ENCODE measurements around the gene VWF.

VWF gene

DNA sequence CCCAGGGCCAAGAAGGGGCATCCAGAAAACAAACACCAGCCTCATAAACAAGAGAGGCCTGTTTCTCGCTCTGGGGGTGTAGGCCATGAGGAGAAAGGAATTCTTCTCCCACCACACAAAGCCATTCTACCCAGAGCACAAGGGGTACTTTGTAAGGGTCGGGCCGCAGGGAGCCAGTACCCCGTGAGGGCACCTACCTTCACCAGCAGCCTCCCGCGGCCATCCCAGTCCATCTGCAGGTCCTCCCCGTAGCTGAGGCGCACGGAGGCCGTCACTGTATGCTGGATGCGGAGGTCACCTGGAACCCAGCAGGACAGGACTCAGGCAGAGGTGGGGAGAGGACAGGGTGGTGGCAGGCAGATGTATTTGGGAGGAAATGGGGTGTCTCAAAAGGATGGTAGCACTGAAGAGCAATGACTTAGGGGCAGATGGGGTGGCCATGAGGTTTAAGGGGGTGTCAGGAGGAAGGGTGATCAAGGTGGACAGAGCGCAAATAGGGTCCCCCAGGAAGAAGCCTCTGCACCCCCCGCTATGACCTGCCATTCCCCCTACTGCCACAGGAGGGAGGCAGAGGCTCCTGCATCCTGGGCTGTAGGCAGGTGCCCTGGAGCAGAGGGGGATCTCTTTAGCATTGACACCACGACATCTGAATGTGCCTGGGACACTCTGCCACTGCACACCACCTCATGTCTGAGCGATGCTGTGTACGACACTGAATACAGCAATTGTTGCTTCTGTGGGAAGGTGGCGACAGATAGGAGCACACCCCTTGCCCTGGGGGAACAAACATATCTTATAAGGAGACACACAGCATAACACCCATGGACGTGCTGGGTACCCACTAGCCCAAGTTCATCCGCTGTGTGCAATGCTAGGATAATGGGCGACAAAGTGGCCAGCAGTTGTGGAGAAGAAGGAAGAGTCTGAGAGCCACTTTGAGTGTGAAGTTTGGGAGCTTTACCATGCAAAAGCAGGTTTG, 61.4 kb downstream of the VWF start:
- TF ChIP-seq Cebpa-rat (IDR thresholded peaks at IDR 0.05) = no peak
- Histone ChIP-seq H3K4me1 (peaks cover 17 to 58% (median 29%) of the 10 kb centered on the region in 10 experiments), H3K36me3 (no peaks in the 10 kb centered on the region), H3K4me3 (no peak overlapping the region), H3K27me3 (peaks cover 0 to 5% (median 0%) of the 10 kb centered on the region in 11 experiments; a peak in 2 of 22 replicates), H3K9me3 (replicated peaks in 1 of 11) (no peaks in the 10 kb centered on the region), H4K20me1 (no peaks in the 10 kb centered on the region), H3K27ac (no peak overlapping the region), H3K9ac (peak overlapping the region in 4 of 11 experiments; percentile 2 to 33 (median 11); a peak in 4 of 22 replicates), H3K4me2 (peak overlapping the region in 2 of 11 experiments; percentile 27 to 54; a peak in 2 of 22 replicates)

DNA sequence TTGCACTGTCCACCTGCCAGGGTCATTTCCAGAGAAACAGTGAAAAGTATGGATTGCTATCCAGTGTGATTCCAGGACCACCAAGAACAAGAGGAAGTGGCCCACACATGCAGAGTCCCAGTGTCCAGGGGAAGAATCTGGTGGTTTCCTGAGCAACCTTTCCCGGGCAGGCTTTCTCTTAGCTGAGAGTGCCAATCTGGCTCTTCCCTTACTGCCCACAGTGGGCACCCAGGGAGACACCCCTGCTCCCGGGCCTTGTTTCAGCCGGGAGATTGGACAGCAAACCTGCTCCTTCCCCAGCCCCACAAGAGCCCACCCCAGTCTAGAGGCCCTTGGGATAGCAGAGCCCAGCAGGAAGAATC, 62.1 kb downstream of the VWF start:
- Histone ChIP-seq H3K36me3 (no peaks in the 10 kb centered on the region), H3K4me3 (no peak overlapping the region), H3K27ac (no peak overlapping the region), H3K27me3 (peaks cover 0 to 5% (median 0%) of the 10 kb centered on the region in 11 experiments; a peak in 2 of 22 replicates), H3K4me1 (peaks cover 17 to 51% (median 28%) of the 10 kb centered on the region in 10 experiments), H3K9ac (peak overlapping the region in 4 of 11 experiments; percentile 2 to 33 (median 11); a peak in 4 of 22 replicates), H4K20me1 (no peaks in the 10 kb centered on the region), H3K9me3 (replicated peaks in 1 of 11) (no peaks in the 10 kb centered on the region), H3K4me2 (peak overlapping the region in 2 of 11 experiments; percentile 27 to 54; a peak in 2 of 22 replicates)
- TF ChIP-seq Cebpa-rat (IDR thresholded peaks at IDR 0.05) = no peak

DNA sequence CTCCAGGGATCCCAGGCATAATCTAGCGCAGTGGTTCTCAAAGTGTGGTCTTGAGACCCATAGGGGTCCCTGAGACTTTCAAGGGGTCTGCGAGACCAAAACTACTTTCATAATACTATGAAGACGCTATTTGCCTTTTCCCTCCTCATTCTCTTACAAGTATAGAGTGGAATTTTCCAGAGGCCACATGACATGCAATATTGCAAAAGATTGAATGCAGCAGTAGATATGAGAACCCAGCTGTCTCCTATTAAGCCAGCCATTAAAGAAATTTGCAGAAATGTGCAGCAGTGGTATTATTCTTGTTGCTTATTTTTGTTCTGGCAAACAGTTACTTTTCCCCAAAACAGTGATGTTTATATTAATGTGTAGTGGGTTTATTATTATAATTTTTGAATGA, 62.8 kb downstream of the VWF start:
- Histone ChIP-seq H3K4me2 (no peak overlapping the region), H3K9ac (no peak overlapping the region)

DNA sequence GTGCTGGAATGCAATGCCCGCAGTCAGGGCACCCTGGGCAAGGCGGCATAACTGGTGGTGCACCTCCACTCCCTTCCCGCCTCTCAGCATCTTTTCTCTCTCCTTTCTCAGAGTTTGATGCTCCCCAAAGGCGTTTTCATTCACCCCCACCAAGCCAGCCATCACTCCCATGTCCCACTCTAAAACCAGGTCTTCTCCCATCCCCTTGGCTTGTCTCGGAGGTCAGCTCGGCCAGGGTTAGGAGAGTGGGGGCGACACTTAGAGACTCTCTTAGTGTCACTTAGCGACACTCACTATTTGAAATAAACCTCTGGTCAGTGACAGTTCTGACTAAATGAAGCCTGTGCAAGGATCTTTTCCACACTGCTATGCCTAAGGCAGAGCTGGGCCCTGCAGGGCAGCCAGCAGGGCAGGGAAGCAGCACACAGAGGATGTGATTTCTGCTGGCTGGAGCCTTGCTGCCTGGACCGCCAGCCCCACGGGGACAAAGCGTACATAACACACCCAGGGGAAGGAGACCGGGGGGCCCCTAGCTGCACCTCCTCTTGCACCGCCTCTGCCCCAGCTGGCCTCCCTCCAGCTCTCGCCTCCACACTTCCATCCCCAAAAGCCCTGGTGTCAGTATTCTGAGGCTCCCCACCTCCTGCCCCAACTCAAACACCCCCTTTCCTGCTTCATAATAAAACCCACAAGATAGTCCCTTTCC, 64.5 kb downstream of the VWF start:
- peak overlapping the region in 9 of 11 experiments; percentile 6 to 41 (median 25); a peak in 13 of 22 replicates for H3K4me2 ChIP-seq
- no peak overlapping the region for H3K27ac ChIP-seq
- H4K20me1 ChIP-seq = no peaks in the 10 kb centered on the region
- peaks cover 5 to 35% (median 15%) of the 10 kb centered on the region in 10 experiments; a peak in 16 of 20 replicates for H3K4me1 ChIP-seq
- H3K9ac ChIP-seq = no peak overlapping the region
- no peak for TF ChIP-seq Cebpa-rat (IDR thresholded peaks at IDR 0.05)
- no peak overlapping the region for H3K4me3 ChIP-seq
- H3K27me3 ChIP-seq = peaks cover 0 to 18% (median 8%) of the 10 kb centered on the region in 11 experiments; a peak in 18 of 22 replicates
- no peaks in the 10 kb centered on the region for H3K36me3 ChIP-seq
- no peaks in the 10 kb centered on the region for H3K9me3 ChIP-seq (replicated peaks in 1 of 11)

More for the DNA sequence above, 62.8 kb downstream of the VWF start:
- Histone ChIP-seq H3K9me3 (replicated peaks in 1 of 11) (no peaks in the 10 kb centered on the region), H4K20me1 (no peaks in the 10 kb centered on the region), H3K4me3 (no peak overlapping the region), H3K4me1 (peaks cover 18 to 48% (median 28%) of the 10 kb centered on the region in 10 experiments), H3K27ac (no peak overlapping the region), H3K36me3 (no peaks in the 10 kb centered on the region), H3K27me3 (peaks cover 0 to 10% (median 5%) of the 10 kb centered on the region in 11 experiments; a peak in 18 of 22 replicates)
- no peak for TF ChIP-seq Cebpa-rat (IDR thresholded peaks at IDR 0.05)

DNA sequence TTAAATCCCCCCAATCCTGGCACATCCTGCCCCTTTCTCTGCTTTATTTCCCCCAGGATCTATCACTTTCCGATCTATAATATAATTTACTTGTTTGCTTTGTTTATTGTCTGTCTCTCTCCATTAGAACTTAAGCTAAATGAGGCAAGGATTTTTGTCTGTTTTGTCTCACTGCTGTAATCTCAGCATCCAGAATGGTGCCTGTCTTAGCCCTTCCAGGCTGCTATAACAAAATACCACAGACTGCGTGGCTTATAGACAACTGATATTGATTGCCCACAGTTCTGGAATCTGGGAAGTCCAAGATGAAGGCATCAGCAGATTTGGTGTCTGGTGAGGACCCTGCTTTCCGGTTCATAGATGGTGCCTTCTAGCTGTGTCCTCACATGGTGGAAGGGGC, 65.2 kb downstream of the VWF start:
- H3K27me3 ChIP-seq = peaks cover 0 to 18% (median 8%) of the 10 kb centered on the region in 11 experiments; a peak in 18 of 22 replicates
- no peak overlapping the region for H3K4me2 ChIP-seq
- no peak overlapping the region for H3K27ac ChIP-seq
- H3K4me1 ChIP-seq = peaks cover 5 to 34% (median 15%) of the 10 kb centered on the region in 10 experiments; a peak in 14 of 20 replicates
- H4K20me1 ChIP-seq = no peaks in the 10 kb centered on the region
- no peak for TF ChIP-seq Cebpa-rat (IDR thresholded peaks at IDR 0.05)
- H3K36me3 ChIP-seq = no peaks in the 10 kb centered on the region
- no peaks in the 10 kb centered on the region for H3K9me3 ChIP-seq (replicated peaks in 1 of 11)
- no peak overlapping the region for H3K9ac ChIP-seq
- H3K4me3 ChIP-seq = no peak overlapping the region

DNA sequence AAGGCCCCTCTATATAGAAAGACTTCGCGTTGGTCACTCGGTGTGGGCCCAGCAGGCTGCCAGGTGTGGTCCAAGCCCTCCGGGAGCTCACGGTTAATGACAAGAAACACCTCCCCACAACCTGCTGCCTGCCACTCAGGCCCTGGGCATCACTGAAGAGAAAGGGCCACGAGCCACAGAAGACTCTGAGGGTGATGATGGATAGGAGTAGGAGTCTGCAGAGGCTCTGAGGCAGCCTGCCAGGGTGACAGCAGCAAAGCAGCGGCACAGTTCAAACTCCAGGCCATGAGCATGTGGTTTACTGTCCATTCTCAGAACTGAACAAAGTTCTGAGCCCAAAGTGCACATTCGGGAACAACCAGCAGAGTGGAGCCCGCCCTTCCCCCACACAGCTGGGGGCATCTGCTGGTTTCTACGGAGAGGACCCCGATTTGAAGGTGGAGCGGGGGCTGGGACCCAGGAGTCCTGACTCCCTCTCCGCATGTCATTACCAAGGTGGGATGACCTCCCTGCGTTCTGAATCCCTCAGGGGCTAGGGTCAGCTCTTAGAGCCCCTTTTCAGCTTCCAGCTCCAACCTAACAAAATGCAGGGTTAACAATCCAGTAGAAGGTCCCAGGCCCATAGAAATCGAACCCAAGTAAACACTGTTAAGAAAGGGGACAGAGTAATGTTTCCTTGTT, 65.8 kb downstream of the VWF start:
- no peak for TF ChIP-seq Cebpa-rat (IDR thresholded peaks at IDR 0.05)
- H3K4me2 ChIP-seq = no peak overlapping the region
- no peaks in the 10 kb centered on the region for H3K9me3 ChIP-seq (replicated peaks in 1 of 11)
- no peaks in the 10 kb centered on the region for H3K36me3 ChIP-seq
- H3K27ac ChIP-seq = no peak overlapping the region
- no peak overlapping the region for H3K4me3 ChIP-seq
- H4K20me1 ChIP-seq = no peaks in the 10 kb centered on the region
- H3K4me1 ChIP-seq = peaks cover 5 to 28% (median 15%) of the 10 kb centered on the region in 10 experiments; a peak in 14 of 20 replicates
- no peak overlapping the region for H3K9ac ChIP-seq
- H3K27me3 ChIP-seq = peaks cover 0 to 18% (median 8%) of the 10 kb centered on the region in 11 experiments; a peak in 18 of 22 replicates

DNA sequence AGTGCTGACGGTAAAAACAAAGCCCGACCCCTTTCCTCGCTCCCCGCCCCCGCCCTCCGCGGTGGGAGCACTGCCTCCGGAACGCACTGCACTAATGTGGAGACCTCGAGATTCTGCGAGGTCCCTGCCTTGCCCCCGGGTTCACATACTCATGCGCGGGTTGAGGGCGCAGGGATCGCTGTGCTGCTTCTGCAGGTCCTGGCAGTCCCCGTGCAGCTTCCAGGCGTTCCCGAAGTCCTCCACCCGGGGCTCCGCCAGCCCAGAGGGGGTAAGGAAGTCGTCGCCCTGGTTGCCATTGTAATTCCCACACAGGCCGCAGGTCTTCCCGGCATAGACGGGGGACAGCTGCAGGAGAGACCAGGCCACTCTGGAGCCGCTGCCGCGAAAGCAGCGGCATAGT, 66.8 kb downstream of the VWF start:
- Histone ChIP-seq H3K4me3 (no peak overlapping the region), H3K9me3 (replicated peaks in 1 of 11) (peaks cover 0 to 1% (median 0%) of the 10 kb centered on the region in 11 experiments; a peak in 1 of 22 replicates), H3K36me3 (no peaks in the 10 kb centered on the region), H3K4me1 (peaks cover 5 to 21% (median 13%) of the 10 kb centered on the region in 10 experiments; a peak in 14 of 20 replicates), H3K4me2 (no peak overlapping the region), H3K27me3 (peaks cover 0 to 18% (median 8%) of the 10 kb centered on the region in 11 experiments; a peak in 18 of 22 replicates), H3K9ac (no peak overlapping the region), H4K20me1 (no peaks in the 10 kb centered on the region), H3K27ac (no peak overlapping the region)
- no peak for TF ChIP-seq Cebpa-rat (IDR thresholded peaks at IDR 0.05)

Measured in BLaER1 treated with 17β-estradiol and CSF1 and Interleukin-3, amounts not matched to agents 10 nM and 100 nM (cell line).